ENCODE measurements around the gene PIF1. TPM values are rescaled to one million over a fixed set of nuclear protein-coding genes. Genes with fewer than 3 reads are reported as not detected.

PIF1 gene
- polyA plus RNA-seq, 1 donor from 2014 or later = 0.78 TPM

GRCh38 chr15:64856429-64857145 is 31.1 kb upstream of the PIF1 start:
- no peak for TF ChIP-seq RAD21 (conservative IDR thresholded peaks at IDR 0.05)
- no peak for TF ChIP-seq REST (IDR thresholded peaks at IDR 0.05; ENCODE audit: borderline replicate concordance)
- TF ChIP-seq TAF1 (IDR thresholded peaks at IDR 0.05; ENCODE audit: low read depth) = no peak
- TF ChIP-seq EZH2 (IDR thresholded peaks at IDR 0.05; ENCODE audit: borderline replicate concordance, insufficient read depth, low read length, poor library complexity, severe bottlenecking) = no peak
- no peak for TF ChIP-seq SMC3 (conservative IDR thresholded peaks at IDR 0.05; ENCODE audit: poor library complexity)
- no peak for TF ChIP-seq EP300 (conservative IDR thresholded peaks at IDR 0.05; ENCODE audit: poor library complexity, severe bottlenecking)
- no peak for TF ChIP-seq MXI1 (conservative IDR thresholded peaks at IDR 0.05; ENCODE audit: poor library complexity, severe bottlenecking)
- TF ChIP-seq POLR2AphosphoS5 (IDR thresholded peaks at IDR 0.05) = no peak
- TF ChIP-seq CTCF (IDR thresholded peaks at IDR 0.05; ENCODE audit: poor library complexity, severe bottlenecking) = no peak
- H3K9me2 ChIP-seq (ENCODE audit: insufficient read depth, low read length) = no peaks in the 10 kb centered on the region
- H4K20me1 ChIP-seq (ENCODE audit: insufficient read depth) = no peaks in the 10 kb centered on the region
- no peak overlapping the region for H2AFZ ChIP-seq (ENCODE audit: low read depth, low read length)
- no peaks in the 10 kb centered on the region for H3K9me3 ChIP-seq (ENCODE audit: low read length)
- no peak overlapping the region for H3K4me2 ChIP-seq (ENCODE audit: low read length)
- no peak overlapping the region for H3K27ac ChIP-seq (ENCODE audit: low read length)
- no peak overlapping the region for H3K9ac ChIP-seq (ENCODE audit: low read length)
- no peaks in the 10 kb centered on the region for H3K79me2 ChIP-seq (replicated peaks; ENCODE audit: insufficient read depth, low read length)
- H3K36me3 ChIP-seq (ENCODE audit: insufficient read depth, low read length) = no peaks in the 10 kb centered on the region
- H3K27me3 ChIP-seq (ENCODE audit: insufficient read depth, low read depth, low read length) = no peaks in the 10 kb centered on the region
- no peaks in the 10 kb centered on the region for H3F3A ChIP-seq (ENCODE audit: insufficient read depth, low read length, poor library complexity, severe bottlenecking)
- H3K4me3 ChIP-seq (ENCODE audit: low read length) = no peak overlapping the region

GRCh38 chr15:64855205-64855975 is 29.9 kb upstream of the PIF1 start:
- H3K36me3 ChIP-seq (ENCODE audit: insufficient read depth, low read length) = no peaks in the 10 kb centered on the region
- H3K27ac ChIP-seq (ENCODE audit: low read length) = no peak overlapping the region
- no peaks in the 10 kb centered on the region for H3F3A ChIP-seq (ENCODE audit: insufficient read depth, low read length, poor library complexity, severe bottlenecking)
- no peak overlapping the region for H2AFZ ChIP-seq (ENCODE audit: low read depth, low read length)
- H3K9ac ChIP-seq (ENCODE audit: low read length) = no peak overlapping the region
- no peaks in the 10 kb centered on the region for H3K9me3 ChIP-seq (ENCODE audit: low read length)
- no peaks in the 10 kb centered on the region for H4K20me1 ChIP-seq (ENCODE audit: insufficient read depth)
- TF ChIP-seq POLR2AphosphoS5 (IDR thresholded peaks at IDR 0.05) = no peak
- H3K4me2 ChIP-seq (ENCODE audit: low read length) = no peak overlapping the region
- no peak overlapping the region for H3K4me3 ChIP-seq (ENCODE audit: low read length)
- H3K79me2 ChIP-seq (replicated peaks; ENCODE audit: insufficient read depth, low read length) = no peaks in the 10 kb centered on the region
- no peaks in the 10 kb centered on the region for H3K9me2 ChIP-seq (ENCODE audit: insufficient read depth, low read length)
- H3K27me3 ChIP-seq (ENCODE audit: insufficient read depth, low read depth, low read length) = no peaks in the 10 kb centered on the region

Data from neural cell (in vitro differentiated cells).